Stimulated activated CD8-positive, alpha-beta memory T cell treated with anti-CD3 and anti-CD28 coated beads, Interleukin-2, amount 100 ng/mL, for 48 hours (primary cell): ENCODE data around the gene CCKAR.

ENCODE experiments used
- DNase-seq, 2 donors: peaks; one replicate each; pipeline ENCODE4 v3.0.0-alpha.2; 2020; ENCODE audit warnings: low read depth in 2 of 2

CCKAR gene

GRCh38 chr4:26491449-26492170 lies 1.3 kb upstream of the CCKAR start:
- DNase-seq, result no peak

- no peak for DNase-seq
These were observed 638 bp upstream of the CCKAR start for GRCh38 chr4:26490960-26491284.

- no peak for DNase-seq
These were observed 941 bp downstream of the CCKAR start for GRCh38 chr4:26489101-26489985.

- DNase-seq, result no peak
These were observed 4.6 kb downstream of the CCKAR start for GRCh38 chr4:26485684-26486083.

GRCh38 chr4:26484516-26484915 lies 5.8 kb downstream of the CCKAR start:
- no peak for DNase-seq

GRCh38 chr4:26484032-26484515 lies 6.2 kb downstream of the CCKAR start:
- no peak for DNase-seq

- no peak for DNase-seq
These were observed 7.5 kb downstream of the CCKAR start for GRCh38 chr4:26482508-26483462.

GRCh38 chr4:26478330-26478729 lies 12.0 kb downstream of the CCKAR start:
- DNase-seq, result no peak

GRCh38 chr4:26476545-26476944 lies 13.7 kb downstream of the CCKAR start:
- DNase-seq, result no peak

GRCh38 chr4:26475716-26476115 lies 14.6 kb downstream of the CCKAR start:
- no peak for DNase-seq

GRCh38 chr4:26474551-26474950 lies 15.7 kb downstream of the CCKAR start:
- no peak for DNase-seq

- DNase-seq, result no peak
These were observed 16.4 kb downstream of the CCKAR start for GRCh38 chr4:26473893-26474292.

- DNase-seq, result no peak
These were observed 18.4 kb downstream of the CCKAR start for GRCh38 chr4:26471890-26472289.

GRCh38 chr4:26468977-26469376 lies 21.3 kb downstream of the CCKAR start:
- DNase-seq, result no peak

- no peak for DNase-seq
These were observed 21.9 kb downstream of the CCKAR start for GRCh38 chr4:26468283-26468949.

- DNase-seq, result no peak
These were observed 22.6 kb downstream of the CCKAR start for GRCh38 chr4:26467724-26468123.

GRCh38 chr4:26466578-26467270 lies 23.6 kb downstream of the CCKAR start:
- DNase-seq, result no peak

- no peak for DNase-seq
These were observed 25.7 kb downstream of the CCKAR start for GRCh38 chr4:26464420-26465095.

- no peak for DNase-seq
These were observed 26.9 kb downstream of the CCKAR start for GRCh38 chr4:26463386-26463785.

GRCh38 chr4:26462874-26463273 lies 27.4 kb downstream of the CCKAR start:
- DNase-seq, result no peak
